GM18508 (cell line): ENCODE measurements around the gene CAPNS2.
"Not testable (repeated sequence)": the region's sequence is repeated elsewhere in the genome, so short reads cannot be mapped to it uniquely, and the experiment has no call there.

ENCODE experiments used
- ATAC-seq: cut with Tn5 transposase; IDR thresholded peaks from one replicate; pipeline ENCODE4 v1.9.1; 2021; ENCODE audit warnings: moderate number of reproducible peaks; ENCODE audit not compliant: insufficient read depth, unreplicated experiment

The CAPNS2 gene

GRCh38 chr16:55565086-55565485 lies 1.4 kb upstream of the CAPNS2 start:
- ATAC-seq, result no peak

GRCh38 chr16:55567382-55567781 lies 898 bp downstream of the CAPNS2 start:
- ATAC-seq, result no peak

- no peak for ATAC-seq
These were observed 1.7 kb downstream of the CAPNS2 start for GRCh38 chr16:55568207-55568606.

DNA sequence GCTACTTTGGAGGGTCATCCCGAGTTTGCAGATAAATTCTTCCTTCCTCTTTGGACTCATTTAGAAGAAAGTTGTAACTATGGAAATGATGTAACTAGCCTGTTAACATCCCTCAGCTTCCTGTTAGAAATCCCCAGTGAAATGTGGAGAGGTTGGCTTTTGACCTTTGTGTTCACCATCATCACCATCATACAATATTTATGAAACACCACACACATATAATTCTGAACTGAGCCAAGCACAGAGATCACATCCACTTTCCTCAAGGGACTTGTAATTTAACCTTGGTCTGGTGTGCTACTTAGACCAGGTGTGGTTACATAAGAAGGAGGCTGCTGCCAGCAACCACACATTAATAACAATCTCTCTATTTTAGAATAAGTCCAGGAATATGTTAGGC lies 2.5 kb downstream of the CAPNS2 start:
- no peak for ATAC-seq

- ATAC-seq, result no peak
These were observed 3.7 kb downstream of the CAPNS2 start for GRCh38 chr16:55570159-55570558.

GRCh38 chr16:55571191-55571897 lies 4.9 kb downstream of the CAPNS2 start:
- no peak for ATAC-seq

DNA sequence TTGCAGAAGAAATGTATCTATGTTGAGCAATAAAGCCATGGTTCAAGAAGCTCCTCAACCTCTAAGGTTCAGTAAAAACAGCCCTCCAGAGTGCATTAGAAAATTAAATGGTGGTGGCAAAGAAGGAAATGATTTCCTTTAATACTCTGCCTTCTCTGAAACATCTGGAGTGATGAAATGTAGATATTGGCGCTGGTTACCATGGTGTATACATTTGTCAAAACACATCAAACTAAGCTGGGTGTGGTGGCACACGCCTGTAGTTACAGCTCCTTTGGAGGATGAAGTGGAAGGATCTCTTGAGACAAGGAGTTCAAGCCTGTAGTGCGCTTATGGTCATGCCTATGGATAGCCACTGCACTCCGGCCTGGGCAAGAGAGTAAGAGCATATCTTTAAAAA lies 6.0 kb downstream of the CAPNS2 start:
- ATAC-seq, result no peak

- no peak for ATAC-seq
These were observed 8.3 kb downstream of the CAPNS2 start for GRCh38 chr16:55574811-55575210.

DNA sequence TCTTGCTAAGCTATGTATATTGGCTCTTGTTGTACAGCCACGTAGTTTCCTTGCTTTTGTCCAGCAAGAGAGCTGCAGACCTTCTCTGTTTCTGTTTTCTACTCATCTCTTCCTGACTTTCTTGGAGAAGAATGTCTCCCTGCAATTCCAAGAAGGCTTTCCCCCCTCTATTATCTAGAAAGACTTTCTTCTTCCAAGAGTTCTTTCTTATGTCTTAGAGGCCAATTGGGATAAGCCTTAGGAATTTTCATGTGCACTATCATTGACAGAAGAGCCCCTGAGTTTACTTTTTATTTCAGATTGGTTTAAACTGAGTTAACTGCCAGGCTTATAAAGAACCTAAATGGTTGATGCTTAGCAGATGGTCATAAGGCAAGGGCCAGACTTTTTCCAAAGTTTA lies 9.0 kb downstream of the CAPNS2 start:
- ATAC-seq, result no peak

- ATAC-seq, result no peak
These were observed 9.9 kb downstream of the CAPNS2 start for GRCh38 chr16:55576384-55576783.

GRCh38 chr16:55577887-55578286 lies 11.4 kb downstream of the CAPNS2 start:
- no peak for ATAC-seq

GRCh38 chr16:55585631-55586030 lies 19.1 kb downstream of the CAPNS2 start:
- no peak for ATAC-seq

GRCh38 chr16:55588799-55589198 lies 22.3 kb downstream of the CAPNS2 start:
- ATAC-seq, result no peak

- ATAC-seq, result no peak
These were observed 25.8 kb downstream of the CAPNS2 start for GRCh38 chr16:55592306-55592705.

- ATAC-seq, result no peak
These were observed 31.4 kb downstream of the CAPNS2 start for GRCh38 chr16:55597928-55598327.

DNA sequence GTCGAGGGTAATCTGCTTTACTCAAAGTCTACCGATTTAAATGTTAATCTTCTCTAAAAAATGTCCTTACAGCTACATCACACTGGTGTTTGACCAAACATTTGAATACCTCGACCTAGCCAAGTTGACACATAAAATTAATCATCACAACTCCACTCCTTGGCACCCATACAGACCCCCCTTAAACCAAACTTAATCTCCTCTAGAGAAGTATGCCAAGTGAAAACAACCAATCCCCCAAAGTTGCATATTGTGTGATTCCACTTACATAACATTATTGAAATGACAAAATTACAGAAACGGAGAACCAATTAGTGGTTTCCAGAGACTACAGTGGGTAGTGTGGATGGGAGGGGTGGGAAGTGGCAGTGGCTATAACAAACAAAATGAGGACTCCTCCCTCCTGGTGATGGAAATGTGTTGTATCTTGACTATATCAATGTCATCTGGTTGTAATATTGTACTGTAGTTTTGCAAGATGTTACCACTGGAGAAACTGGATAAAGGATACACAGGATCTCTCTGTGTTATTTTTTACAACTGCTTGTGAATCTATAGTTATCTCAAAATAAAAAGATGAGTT lies 39.4 kb downstream of the CAPNS2 start:
- ATAC-seq, result no peak

GRCh38 chr16:55613613-55614335 lies 47.3 kb downstream of the CAPNS2 start:
- no peak for ATAC-seq

DNA sequence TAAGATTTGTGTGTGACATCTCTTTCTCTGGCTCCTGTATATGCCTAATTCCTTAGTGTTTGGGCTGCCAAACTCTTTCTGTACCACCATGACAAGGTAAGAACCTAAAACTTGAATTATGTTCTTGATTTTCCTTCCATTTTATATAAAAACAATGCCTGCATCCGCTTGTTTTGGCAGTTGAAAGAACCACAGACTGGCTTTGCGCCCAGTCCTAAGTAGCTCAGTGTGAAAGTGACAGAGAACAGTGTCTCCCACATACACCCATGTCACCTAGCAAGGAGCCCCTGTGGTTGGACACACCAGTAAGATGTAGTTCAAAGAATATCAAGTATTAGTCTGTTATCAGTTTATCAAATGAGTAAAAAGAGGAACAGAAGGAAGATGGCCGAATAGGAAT lies 48.6 kb downstream of the CAPNS2 start:
- no peak for ATAC-seq

DNA sequence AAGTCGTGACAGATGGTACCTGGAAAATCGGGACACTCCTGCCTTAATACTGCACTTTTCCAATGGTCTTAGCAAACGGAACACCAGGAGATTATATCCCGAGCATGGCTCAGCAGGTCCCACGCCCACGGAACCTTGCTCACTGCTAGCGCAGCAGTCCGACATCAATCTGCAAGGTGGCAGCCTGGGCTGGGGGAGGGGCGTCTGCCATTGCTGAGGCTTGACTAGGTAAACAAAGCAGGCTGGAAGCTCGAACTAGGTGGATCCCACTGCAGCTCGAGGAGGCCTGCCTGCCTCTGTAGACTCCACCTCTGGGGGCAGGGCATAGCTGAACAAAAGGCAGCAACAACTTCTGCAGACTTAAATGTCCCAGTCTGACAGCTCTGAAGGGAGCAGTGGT lies 49.2 kb downstream of the CAPNS2 start:
- ATAC-seq, result not testable (repeated sequence)
